Epithelial cell of esophagus (primary cell): ENCODE data around the gene XPO4.

Source experiments
- DNase-seq: peaks from one replicate; pipeline ENCODE4 v3.0.0; 2010; ENCODE audit warnings: low read depth
- H3K4me3 ChIP-seq: 2 replicates; pipeline ENCODE4 v1.5.1; 2011; ENCODE audit warnings: mild to moderate bottlenecking, low read length, control low read depth
- TF ChIP-seq, protein P1 (sequence below): IDR thresholded peaks from 2 replicates; pipeline ENCODE4 v1.5.1; 2011; ENCODE audit warnings: low read depth, mild to moderate bottlenecking, low read length, control low read depth, inconsistent platforms; ENCODE audit not compliant: insufficient read depth; ENCODE audit errors: missing control alignments

XPO4 gene

GRCh38 chr13:20788312-20788711, 114.2 kb downstream of the XPO4 start:
- no peak for DNase-seq
- H3K4me3 ChIP-seq: no peak overlapping the region
- TF ChIP-seq, protein P1, sequence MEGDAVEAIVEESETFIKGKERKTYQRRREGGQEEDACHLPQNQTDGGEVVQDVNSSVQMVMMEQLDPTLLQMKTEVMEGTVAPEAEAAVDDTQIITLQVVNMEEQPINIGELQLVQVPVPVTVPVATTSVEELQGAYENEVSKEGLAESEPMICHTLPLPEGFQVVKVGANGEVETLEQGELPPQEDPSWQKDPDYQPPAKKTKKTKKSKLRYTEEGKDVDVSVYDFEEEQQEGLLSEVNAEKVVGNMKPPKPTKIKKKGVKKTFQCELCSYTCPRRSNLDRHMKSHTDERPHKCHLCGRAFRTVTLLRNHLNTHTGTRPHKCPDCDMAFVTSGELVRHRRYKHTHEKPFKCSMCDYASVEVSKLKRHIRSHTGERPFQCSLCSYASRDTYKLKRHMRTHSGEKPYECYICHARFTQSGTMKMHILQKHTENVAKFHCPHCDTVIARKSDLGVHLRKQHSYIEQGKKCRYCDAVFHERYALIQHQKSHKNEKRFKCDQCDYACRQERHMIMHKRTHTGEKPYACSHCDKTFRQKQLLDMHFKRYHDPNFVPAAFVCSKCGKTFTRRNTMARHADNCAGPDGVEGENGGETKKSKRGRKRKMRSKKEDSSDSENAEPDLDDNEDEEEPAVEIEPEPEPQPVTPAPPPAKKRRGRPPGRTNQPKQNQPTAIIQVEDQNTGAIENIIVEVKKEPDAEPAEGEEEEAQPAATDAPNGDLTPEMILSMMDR: no peak

GRCh38 chr13:20787180-20787579, 115.4 kb downstream of the XPO4 start:
- TF ChIP-seq, protein P1: no peak
- no peak overlapping the region for H3K4me3 ChIP-seq
- DNase-seq: no peak

GRCh38 chr13:20782116-20782708, 120.3 kb downstream of the XPO4 start:
- DNase-seq: no peak
- no peak overlapping the region for H3K4me3 ChIP-seq
- TF ChIP-seq, protein P1: no peak

- no peak for DNase-seq
- TF ChIP-seq, protein P1: no peak
- no peak overlapping the region for H3K4me3 ChIP-seq
Measured at GRCh38 chr13:20780317-20780716, 122.2 kb downstream of the XPO4 start.

GRCh38 chr13:20779405-20779804, 123.1 kb downstream of the XPO4 start:
- no peak overlapping the region for H3K4me3 ChIP-seq
- DNase-seq: no peak
- TF ChIP-seq, protein P1: no peak

- H3K4me3 ChIP-seq: no peak overlapping the region
- TF ChIP-seq, protein P1: no peak
- DNase-seq: no peak
Measured at GRCh38 chr13:20778311-20778710, 124.2 kb downstream of the XPO4 start.

DNA sequence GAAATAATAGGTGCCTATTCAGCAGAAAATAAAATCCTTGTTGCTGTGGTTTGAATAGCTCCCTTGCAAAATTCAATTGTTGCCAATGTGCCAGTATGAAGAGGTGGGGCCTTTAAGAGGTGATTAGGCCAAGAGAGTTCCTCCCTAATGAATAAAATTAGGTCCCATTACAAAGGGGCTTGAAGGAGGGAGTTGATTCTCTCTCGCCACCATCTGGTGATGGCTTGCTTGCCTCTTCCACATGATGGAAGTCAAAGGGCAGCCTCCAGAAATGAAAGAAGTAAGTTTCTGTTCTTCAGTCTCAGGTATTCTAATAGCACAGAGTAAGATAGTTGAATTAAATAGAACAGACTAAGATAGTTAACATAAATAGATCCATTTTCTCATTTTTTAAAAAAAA, 125.8 kb downstream of the XPO4 start:
- TF ChIP-seq, protein P1: no peak
- no peak for DNase-seq
- H3K4me3 ChIP-seq: no peak overlapping the region
